Kidney epithelial cell (primary cell): ENCODE results near the gene LRP2. TPM values are rescaled to one million over a fixed set of nuclear protein-coding genes. Genes with fewer than 3 reads are reported as not detected.

Experiments used
- DNase-seq: peaks from one replicate; pipeline ENCODE4 v3.0.0-alpha.2; 2010; ENCODE audit warnings: low read depth
- H3K27me3 ChIP-seq: 2 replicates; pipeline ENCODE4 v1.6.0; 2011; ENCODE audit warnings: low read length; ENCODE audit not compliant: control insufficient read depth, insufficient read depth
- H3K36me3 ChIP-seq: 2 replicates; pipeline ENCODE4 v1.5.1; 2011; ENCODE audit warnings: low read length; ENCODE audit not compliant: control insufficient read depth, insufficient read depth
- H3K4me3 ChIP-seq: 2 replicates; pipeline ENCODE4 v1.5.1; 2011; ENCODE audit warnings: low read depth, mild to moderate bottlenecking, control low read depth, low read length
- total RNA-seq: library from RNA; depleted of rRNA; stranded (reverse); fragments of >200 nt; gene quantifications from 2 replicates; pipeline ENCODE4 v1.2.3, GENCODE V29; 2015
- TF ChIP-seq, protein P1 (sequence below): IDR thresholded peaks from 2 replicates; pipeline ENCODE4 v1.5.1; 2011; ENCODE audit warnings: mild to moderate bottlenecking, moderate library complexity, low read length, control low read depth, inconsistent platforms; ENCODE audit not compliant: insufficient read depth, poor library complexity, severe bottlenecking

The LRP2 gene
- total RNA-seq, 1 donor from 2014 or later, result 1.4 TPM

DNA sequence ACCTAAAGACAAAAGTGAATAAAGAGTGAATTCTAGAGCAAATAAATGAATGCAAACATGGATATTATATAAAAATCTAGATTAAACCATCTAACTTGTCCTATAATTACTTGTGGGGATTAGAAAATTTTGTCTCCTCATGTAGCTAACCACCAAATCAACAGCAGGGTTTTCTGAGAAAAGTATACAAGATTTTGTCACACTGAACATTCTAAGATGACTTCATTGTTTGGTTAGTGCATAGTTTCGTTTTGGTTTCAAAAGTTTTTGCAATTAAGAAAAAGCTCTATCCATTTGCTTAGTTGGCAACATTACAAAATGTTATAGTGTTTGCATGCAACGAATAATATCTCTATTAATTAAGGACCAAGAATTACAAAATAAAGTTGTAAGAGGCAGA, 125.0 kb downstream of the LRP2 start:
- DNase-seq, result no peak
- no peak overlapping the region for H3K4me3 ChIP-seq
- H3K27me3 ChIP-seq, result no peaks in the 10 kb centered on the region
- TF ChIP-seq, protein P1, sequence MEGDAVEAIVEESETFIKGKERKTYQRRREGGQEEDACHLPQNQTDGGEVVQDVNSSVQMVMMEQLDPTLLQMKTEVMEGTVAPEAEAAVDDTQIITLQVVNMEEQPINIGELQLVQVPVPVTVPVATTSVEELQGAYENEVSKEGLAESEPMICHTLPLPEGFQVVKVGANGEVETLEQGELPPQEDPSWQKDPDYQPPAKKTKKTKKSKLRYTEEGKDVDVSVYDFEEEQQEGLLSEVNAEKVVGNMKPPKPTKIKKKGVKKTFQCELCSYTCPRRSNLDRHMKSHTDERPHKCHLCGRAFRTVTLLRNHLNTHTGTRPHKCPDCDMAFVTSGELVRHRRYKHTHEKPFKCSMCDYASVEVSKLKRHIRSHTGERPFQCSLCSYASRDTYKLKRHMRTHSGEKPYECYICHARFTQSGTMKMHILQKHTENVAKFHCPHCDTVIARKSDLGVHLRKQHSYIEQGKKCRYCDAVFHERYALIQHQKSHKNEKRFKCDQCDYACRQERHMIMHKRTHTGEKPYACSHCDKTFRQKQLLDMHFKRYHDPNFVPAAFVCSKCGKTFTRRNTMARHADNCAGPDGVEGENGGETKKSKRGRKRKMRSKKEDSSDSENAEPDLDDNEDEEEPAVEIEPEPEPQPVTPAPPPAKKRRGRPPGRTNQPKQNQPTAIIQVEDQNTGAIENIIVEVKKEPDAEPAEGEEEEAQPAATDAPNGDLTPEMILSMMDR, result no peak
- no peaks in the 10 kb centered on the region for H3K36me3 ChIP-seq

DNA sequence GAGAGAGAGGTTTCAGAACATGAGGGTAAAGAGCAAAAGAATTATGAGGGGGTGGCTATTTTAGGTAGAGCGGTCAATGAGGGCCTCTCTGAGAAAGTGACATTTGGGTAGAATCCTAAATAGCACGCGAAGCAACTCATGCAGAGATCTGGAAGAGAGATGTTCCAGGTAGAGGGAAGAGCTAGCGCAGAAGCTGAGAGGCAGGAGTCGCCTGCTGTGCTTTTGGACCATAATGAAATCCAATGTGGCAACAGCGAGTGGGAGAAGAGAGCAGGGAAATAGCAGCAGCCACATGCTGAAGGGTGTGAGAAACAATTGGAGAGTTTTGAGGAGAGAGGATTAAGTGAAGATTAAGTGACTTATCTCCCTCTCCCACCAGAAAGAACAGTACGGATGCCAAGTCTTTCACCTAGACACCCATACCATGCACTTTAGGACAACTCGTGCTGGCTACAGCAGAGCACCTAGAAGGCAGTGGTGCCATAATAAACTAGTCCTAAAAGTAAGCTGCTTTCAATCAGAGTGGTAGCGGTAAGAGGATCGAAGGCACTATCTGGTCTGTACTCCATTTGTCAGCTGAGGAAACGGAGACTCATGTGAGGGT, 129.7 kb downstream of the LRP2 start:
- H3K36me3 ChIP-seq, result no peaks in the 10 kb centered on the region
- H3K4me3 ChIP-seq, result no peak overlapping the region
- TF ChIP-seq, protein P1, result no peak
- DNase-seq, result no peak
- no peaks in the 10 kb centered on the region for H3K27me3 ChIP-seq

DNA sequence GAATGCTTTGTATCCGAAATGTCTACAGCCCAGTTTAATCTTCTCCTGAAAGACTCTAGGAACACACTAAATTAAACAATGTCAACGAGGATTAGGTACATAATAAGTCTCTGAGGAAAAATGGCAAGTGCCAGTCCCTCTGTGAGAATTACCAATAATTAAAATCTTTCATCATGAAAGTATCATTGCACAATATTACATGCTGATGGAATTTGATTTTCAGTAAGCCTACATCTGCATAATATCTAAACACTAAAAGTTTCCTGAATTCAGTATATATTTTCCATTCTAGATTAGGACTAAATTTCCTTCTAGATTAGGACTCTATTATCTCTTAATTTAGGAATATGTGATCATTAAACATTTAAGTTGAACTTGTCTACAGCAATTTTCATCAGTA, 132.1 kb downstream of the LRP2 start:
- H3K4me3 ChIP-seq, result no peak overlapping the region
- H3K27me3 ChIP-seq, result no peaks in the 10 kb centered on the region
- TF ChIP-seq, protein P1, result no peak
- no peak for DNase-seq
- H3K36me3 ChIP-seq, result no peaks in the 10 kb centered on the region

GRCh38 chr2:169229590-169229989, 132.7 kb downstream of the LRP2 start:
- no peaks in the 10 kb centered on the region for H3K27me3 ChIP-seq
- TF ChIP-seq, protein P1, result no peak
- DNase-seq, result no peak
- H3K36me3 ChIP-seq, result no peaks in the 10 kb centered on the region
- H3K4me3 ChIP-seq, result no peak overlapping the region

GRCh38 chr2:169225906-169226305, 136.4 kb downstream of the LRP2 start:
- DNase-seq, result peak; percentile 25
- TF ChIP-seq, protein P1, result no peak
- Histone ChIP-seq H3K4me3 (no peak overlapping the region), H3K36me3 (no peaks in the 10 kb centered on the region), H3K27me3 (no peaks in the 10 kb centered on the region)

GRCh38 chr2:169225233-169225750, 137.0 kb downstream of the LRP2 start:
- TF ChIP-seq, protein P1, result no peak
- Histone ChIP-seq H3K36me3 (no peaks in the 10 kb centered on the region), H3K27me3 (no peaks in the 10 kb centered on the region), H3K4me3 (no peak overlapping the region)
- DNase-seq, result no peak
